Tibial nerve (tissue), 3 donors: ENCODE data around the gene RAE1.

Experiments
- EP300 ChIP-seq, 2 donors: sonication (generic); formaldehyde crosslinking; IDR thresholded peaks; one replicate each; pipeline ENCODE4 v1.6.1; 2017; ENCODE audit warnings: antibody characterized with exemption in 2 of 2, mild to moderate bottlenecking in 1 of 2
- POLR2A ChIP-seq, 2 donors: fragments of 450-650 bp; IDR thresholded peaks; one replicate each; pipeline ENCODE4 v1.6.1; 2017; ENCODE audit warnings: antibody characterized with exemption in 2 of 2, mild to moderate bottlenecking in 2 of 2, moderate library complexity in 2 of 2

- no peak for TF ChIP-seq POLR2A (IDR thresholded peaks at IDR 0.05)
- no peak for TF ChIP-seq EP300 (IDR thresholded peaks at IDR 0.05)
Observed at GRCh38 chr20:57313951-57314350, 37.1 kb upstream of the RAE1 start.
